Osteocyte (in vitro differentiated cells): Measurements from ENCODE around the gene TPPP. TPM values are rescaled to one million over a fixed set of nuclear protein-coding genes. Genes with fewer than 3 reads are reported as not detected.

Experiments
- DNase-seq: peaks from one replicate; pipeline ENCODE4 v3.0.0; 2021; ENCODE audit warnings: mixed read lengths; ENCODE audit not compliant: unreplicated experiment; ENCODE audit errors: extremely low spot score
- H3K27ac Mint-ChIP-seq: one replicate; pipeline ENCODE4 v1.8.0; 2021; ENCODE audit warnings: mild to moderate bottlenecking, mixed read lengths; ENCODE audit not compliant: unreplicated experiment
- H3K27me3 Mint-ChIP-seq: one replicate; pipeline ENCODE4 v1.8.0; 2021; ENCODE audit warnings: mixed read lengths; ENCODE audit not compliant: unreplicated experiment
- H3K36me3 Mint-ChIP-seq: one replicate; pipeline ENCODE4 v1.8.0; 2021; ENCODE audit warnings: mixed read lengths; ENCODE audit not compliant: unreplicated experiment
- H3K4me1 Mint-ChIP-seq: one replicate; pipeline ENCODE4 v1.8.0; 2021; ENCODE audit warnings: mixed read lengths; ENCODE audit not compliant: unreplicated experiment
- H3K4me3 Mint-ChIP-seq: one replicate; pipeline ENCODE4 v1.8.0; 2021; ENCODE audit warnings: mild to moderate bottlenecking, moderate library complexity, mixed read lengths; ENCODE audit not compliant: unreplicated experiment
- H3K9me3 Mint-ChIP-seq: one replicate; pipeline ENCODE4 v1.8.0; 2021; ENCODE audit warnings: mixed read lengths; ENCODE audit not compliant: unreplicated experiment
- CTCF ChIP-seq: fragments of 200-600 bp; sonication (generic); IDR thresholded peaks from 2 replicates; pipeline ENCODE4 v1.5.0; 2021; ENCODE audit warnings: antibody characterized with exemption, mild to moderate bottlenecking, moderate library complexity
- total RNA-seq: library from RNA; stranded (reverse); gene quantifications from 2 replicates; pipeline ENCODE4 v1.2.1, GENCODE V29; 2021

TPPP gene
- total RNA-seq, 1 donor from 2014 or later: 0.16 TPM

GRCh38 chr5:645421-645820, 47.7 kb downstream of the TPPP start:
- Mint-ChIP-seq H3K9me3 (no peaks in the 10 kb centered on the region), H3K36me3 (peaks cover 4% of the 10 kb centered on the region), H3K27ac (no peak overlapping the region), H3K27me3 (no peaks in the 10 kb centered on the region), H3K4me1 (peaks cover 7% of the 10 kb centered on the region), H3K4me3 (no peak overlapping the region)
- no peak for TF ChIP-seq CTCF
- DNase-seq: no peak

GRCh38 chr5:644971-645370, 48.2 kb downstream of the TPPP start:
- DNase-seq: no peak
- Mint-ChIP-seq H3K36me3 (peaks cover 7% of the 10 kb centered on the region), H3K4me1 (peaks cover 7% of the 10 kb centered on the region), H3K4me3 (no peak overlapping the region), H3K27me3 (no peaks in the 10 kb centered on the region), H3K27ac (no peak overlapping the region), H3K9me3 (no peaks in the 10 kb centered on the region)
- no peak for TF ChIP-seq CTCF

- TF ChIP-seq CTCF: no peak
- peaks cover 7% of the 10 kb centered on the region for H3K4me1 Mint-ChIP-seq
- H3K36me3 Mint-ChIP-seq: peaks cover 7% of the 10 kb centered on the region
- H3K27ac Mint-ChIP-seq: no peak overlapping the region
- no peaks in the 10 kb centered on the region for H3K9me3 Mint-ChIP-seq
- DNase-seq: no peak
- H3K4me3 Mint-ChIP-seq: no peak overlapping the region
- no peaks in the 10 kb centered on the region for H3K27me3 Mint-ChIP-seq
Observed at GRCh38 chr5:644509-644908, 48.6 kb downstream of the TPPP start.

- H3K4me1 Mint-ChIP-seq: peaks cover 7% of the 10 kb centered on the region
- no peaks in the 10 kb centered on the region for H3K9me3 Mint-ChIP-seq
- H3K36me3 Mint-ChIP-seq: peaks cover 7% of the 10 kb centered on the region
- H3K27ac Mint-ChIP-seq: no peak overlapping the region
- no peak overlapping the region for H3K4me3 Mint-ChIP-seq
- H3K27me3 Mint-ChIP-seq: no peaks in the 10 kb centered on the region
- TF ChIP-seq CTCF: no peak
- DNase-seq: no peak
Observed at GRCh38 chr5:643811-644271, 49.3 kb downstream of the TPPP start.

- Mint-ChIP-seq H3K4me1 (peaks cover 7% of the 10 kb centered on the region), H3K9me3 (no peaks in the 10 kb centered on the region), H3K27me3 (no peaks in the 10 kb centered on the region), H3K27ac (no peak overlapping the region), H3K4me3 (no peak overlapping the region), H3K36me3 (peaks cover 7% of the 10 kb centered on the region)
- DNase-seq: no peak
- no peak for TF ChIP-seq CTCF
Observed at GRCh38 chr5:643351-643801, 49.8 kb downstream of the TPPP start.
